ENCODE measurements around the gene PROSER3. TPM values are rescaled to one million over a fixed set of nuclear protein-coding genes. Genes with fewer than 3 reads are reported as not detected.

Gene PROSER3
- total and polyA plus RNA-seq, 2 of the 13 experiments (the other 11 are each of a cell fraction or from before 2014, with no cell fraction given) = 5.1 to 5.7 TPM

- TF ChIP-seq ZNF687 (CRISPR knock-in tag; IDR thresholded peaks at IDR 0.05) (peak; percentile 61; the same call in 1 of the 2 replicates), ZFP82 (CRISPR knock-in tag; IDR thresholded peaks at IDR 0.05; ENCODE audit: borderline replicate concordance) (no peak), HNRNPH1 (optimal IDR thresholded peaks at IDR 0.05; ENCODE audit: low read depth, low read length) (no peak), RORA (CRISPR knock-in tag; IDR thresholded peaks at IDR 0.05) (no peak), ATF7 (IDR thresholded peaks at IDR 0.05) (no peak), ATF7 (CRISPR knock-in tag; IDR thresholded peaks at IDR 0.05) (no peak), SNAPC2 (CRISPR knock-in tag; IDR thresholded peaks at IDR 0.05) (no peak), CBX5 (CRISPR knock-in tag; IDR thresholded peaks at IDR 0.05; ENCODE audit: borderline replicate concordance) (no peak), ZNF510 (CRISPR knock-in tag; IDR thresholded peaks at IDR 0.05; ENCODE audit: low read depth) (0 out of 2 replicates have a peak, but pooled peaks have one; percentile 29), ZNF432 (CRISPR knock-in tag; IDR thresholded peaks at IDR 0.05; ENCODE audit: borderline replicate concordance) (no peak), ZNF605 (CRISPR knock-in tag; IDR thresholded peaks at IDR 0.05) (peak; percentile 55), PTBP1 (IDR thresholded peaks at IDR 0.05; ENCODE audit: low read depth, low read length, poor library complexity, severe bottlenecking) (no peak), PRPF4 (IDR thresholded peaks at IDR 0.05; ENCODE audit: low read depth, low read length, poor library complexity, severe bottlenecking) (no peak), ZNF33A (CRISPR knock-in tag; IDR thresholded peaks at IDR 0.05; ENCODE audit: borderline replicate concordance) (no peak), ZNF335 (CRISPR knock-in tag; IDR thresholded peaks at IDR 0.05) (no peak), EEA1 (CRISPR knock-in tag; IDR thresholded peaks at IDR 0.05; ENCODE audit: borderline replicate concordance) (peak; percentile 70; the same call in 1 of the 2 replicates), RAD21 (CRISPR knock-in tag; IDR thresholded peaks at IDR 0.05) (no peak), NCOA1 (CRISPR knock-in tag; IDR thresholded peaks at IDR 0.05) (0 out of 2 replicates have a peak, but pooled peaks have one; percentile 55), HOXD1 (CRISPR knock-in tag; IDR thresholded peaks at IDR 0.05) (no peak; the same call in 1 of the 2 replicates), KDM3A (CRISPR knock-in tag; IDR thresholded peaks at IDR 0.05; ENCODE audit: low read depth) (no peak; the same call in 1 of the 2 replicates), MBD4 (IDR thresholded peaks at IDR 0.05; ENCODE audit: borderline replicate concordance, low read length) (no peak), SP2 (CRISPR knock-in tag; IDR thresholded peaks at IDR 0.05) (peak; percentile 97), ZNF598 (CRISPR knock-in tag; IDR thresholded peaks at IDR 0.05; ENCODE audit: borderline replicate concordance) (no peak), ZNF737 (CRISPR knock-in tag; IDR thresholded peaks at IDR 0.05; ENCODE audit: borderline replicate concordance) (no peak), NR2C2 (CRISPR knock-in tag; IDR thresholded peaks at IDR 0.05; ENCODE audit: borderline replicate concordance) (peak; percentile 84)
- TF ChIP-seq, protein P1, sequence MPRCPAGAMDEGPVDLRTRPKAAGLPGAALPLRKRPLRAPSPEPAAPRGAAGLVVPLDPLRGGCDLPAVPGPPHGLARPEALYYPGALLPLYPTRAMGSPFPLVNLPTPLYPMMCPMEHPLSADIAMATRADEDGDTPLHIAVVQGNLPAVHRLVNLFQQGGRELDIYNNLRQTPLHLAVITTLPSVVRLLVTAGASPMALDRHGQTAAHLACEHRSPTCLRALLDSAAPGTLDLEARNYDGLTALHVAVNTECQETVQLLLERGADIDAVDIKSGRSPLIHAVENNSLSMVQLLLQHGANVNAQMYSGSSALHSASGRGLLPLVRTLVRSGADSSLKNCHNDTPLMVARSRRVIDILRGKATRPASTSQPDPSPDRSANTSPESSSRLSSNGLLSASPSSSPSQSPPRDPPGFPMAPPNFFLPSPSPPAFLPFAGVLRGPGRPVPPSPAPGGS (CRISPR knock-in tag; IDR thresholded peaks at IDR 0.05) = no peak
These were observed at the start of gene PROSER3 (continued) for GRCh38 chr19:35757749-35758608.

Data from HepG2 (cell line).